Bone marrow (tissue), 2 donors: ENCODE results near the gene SOCS3.

Source experiments
- DNase-seq, 2 donors: peaks; one replicate each; lab custom pipeline; 2025; lab: John Stamatoyannopoulos, UW

Gene SOCS3

DNA sequence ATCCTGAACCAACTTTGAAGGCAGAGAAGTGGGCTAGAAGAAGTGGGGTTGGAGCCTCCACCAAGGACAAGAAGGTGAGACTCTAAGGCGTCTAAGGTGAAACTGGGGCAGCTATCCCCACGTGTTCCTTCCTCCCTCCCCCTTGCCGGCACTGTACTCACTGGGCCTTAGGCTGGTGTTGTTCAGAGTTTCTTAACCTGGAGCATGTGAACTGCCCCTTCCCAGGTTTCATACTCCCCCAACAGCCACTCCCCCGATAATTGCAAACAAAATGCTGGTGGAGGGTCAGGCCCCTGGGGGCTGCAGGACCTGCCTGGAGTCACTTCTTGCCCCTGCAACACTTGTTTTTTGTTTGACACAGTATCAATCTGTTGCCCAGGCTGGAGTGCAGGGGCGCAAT is 7.3 kb upstream of the SOCS3 start:
- no peak for DNase-seq

DNA sequence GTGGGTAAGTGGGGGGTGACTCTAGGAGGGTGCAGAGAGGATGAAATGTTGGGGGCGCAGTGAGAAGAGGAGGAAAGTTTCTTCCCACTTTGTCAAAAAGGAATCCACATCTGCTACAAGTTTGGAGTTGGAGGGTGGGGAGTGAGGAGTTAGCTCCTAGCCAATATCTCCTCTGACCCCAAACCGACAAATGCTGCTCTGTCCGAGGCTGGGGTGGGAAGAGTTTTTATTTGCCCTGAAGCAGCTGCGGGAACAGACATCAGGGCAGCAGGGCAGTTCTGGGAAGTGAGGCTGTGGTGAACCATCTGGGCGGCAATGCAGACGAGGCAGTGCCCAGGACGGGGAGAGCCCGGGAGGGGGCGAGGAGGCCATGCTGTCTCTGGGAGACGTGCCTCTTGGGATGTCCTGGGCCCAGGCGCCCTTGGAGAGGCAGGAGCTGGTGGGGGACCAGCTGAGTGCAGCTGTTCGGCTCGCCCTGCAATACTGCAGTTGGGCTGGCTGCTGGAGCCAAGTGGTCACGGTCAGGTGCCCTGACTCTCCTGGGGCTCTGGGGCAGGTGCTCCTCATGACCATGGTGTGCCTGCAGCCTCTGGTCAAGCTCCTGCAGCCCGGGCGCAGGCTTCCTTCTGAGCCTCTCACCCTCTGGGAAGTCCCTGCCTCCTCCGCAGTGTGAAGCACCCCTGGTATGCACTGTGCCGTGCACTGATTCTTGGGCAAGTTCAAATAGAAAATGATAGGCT is 6.4 kb upstream of the SOCS3 start:
- DNase-seq, result no peak

DNA sequence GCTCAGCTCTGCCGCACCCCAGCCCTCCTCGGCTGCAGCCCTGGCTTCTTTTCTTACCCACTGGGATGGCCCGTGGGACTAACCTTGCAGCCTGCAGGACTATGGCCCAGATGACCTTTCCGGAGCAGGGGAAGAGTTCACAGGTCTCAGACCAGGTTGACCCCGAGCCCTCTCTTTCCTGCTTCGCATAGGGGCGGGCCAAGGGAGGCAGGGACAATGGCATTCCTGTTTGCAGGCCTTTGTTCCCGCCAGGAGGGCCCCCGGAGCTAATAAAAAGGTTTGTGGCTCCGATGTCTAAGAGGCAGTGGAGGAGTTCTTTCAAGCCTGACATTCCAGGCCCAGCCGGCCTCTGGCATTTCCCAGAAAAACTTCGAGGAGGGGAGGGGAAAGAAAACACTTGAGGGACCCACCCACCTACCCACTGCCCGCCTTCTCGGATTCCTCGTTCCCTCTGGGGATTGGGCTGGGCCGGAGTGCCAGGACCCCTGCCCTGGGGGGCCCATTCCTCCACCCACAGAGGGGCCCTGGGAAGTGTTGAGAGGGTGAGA is 5.8 kb upstream of the SOCS3 start:
- no peak for DNase-seq

DNA sequence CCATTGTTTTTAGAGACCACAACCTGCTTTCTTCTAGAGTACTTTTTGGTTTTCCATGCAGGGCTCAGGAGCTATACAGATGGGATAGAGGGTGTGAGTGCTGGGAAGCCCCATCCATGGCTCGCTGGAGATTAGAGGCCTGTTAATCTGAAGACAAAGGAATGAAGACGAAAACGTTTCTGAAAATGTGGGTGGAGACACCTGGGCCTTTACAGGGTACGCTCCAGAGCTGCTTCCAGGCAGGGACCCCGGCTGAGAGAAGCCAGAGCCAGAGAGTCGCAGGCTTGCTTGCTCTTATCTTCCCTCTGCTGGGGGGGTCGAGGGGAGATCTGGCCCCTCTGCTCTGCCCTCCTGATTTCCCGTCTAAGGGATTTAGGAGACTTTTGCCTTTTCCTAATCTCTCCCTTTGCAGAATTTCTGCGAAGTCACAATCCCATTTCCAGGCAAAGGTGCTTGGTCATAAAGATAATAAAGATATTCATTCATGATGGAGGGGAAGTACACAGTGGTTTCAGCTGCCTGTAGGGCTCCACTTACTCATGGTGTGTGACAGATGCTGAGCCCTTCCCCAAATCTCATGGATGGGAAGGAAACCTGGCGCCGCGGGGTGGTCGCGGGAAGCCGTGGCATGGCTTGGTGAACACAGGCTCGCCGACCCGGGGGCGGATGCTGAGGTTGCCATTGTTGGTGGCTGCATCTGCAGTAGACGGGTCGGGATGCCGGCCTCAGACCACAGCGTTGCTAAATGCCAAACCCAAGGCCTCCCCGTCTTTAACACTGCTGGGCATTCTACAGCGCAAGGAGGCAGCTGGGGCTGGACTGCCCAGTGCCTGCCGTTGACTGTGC is 4.8 kb upstream of the SOCS3 start:
- DNase-seq, result peak in 1 of 2 donors; percentile 76

DNA sequence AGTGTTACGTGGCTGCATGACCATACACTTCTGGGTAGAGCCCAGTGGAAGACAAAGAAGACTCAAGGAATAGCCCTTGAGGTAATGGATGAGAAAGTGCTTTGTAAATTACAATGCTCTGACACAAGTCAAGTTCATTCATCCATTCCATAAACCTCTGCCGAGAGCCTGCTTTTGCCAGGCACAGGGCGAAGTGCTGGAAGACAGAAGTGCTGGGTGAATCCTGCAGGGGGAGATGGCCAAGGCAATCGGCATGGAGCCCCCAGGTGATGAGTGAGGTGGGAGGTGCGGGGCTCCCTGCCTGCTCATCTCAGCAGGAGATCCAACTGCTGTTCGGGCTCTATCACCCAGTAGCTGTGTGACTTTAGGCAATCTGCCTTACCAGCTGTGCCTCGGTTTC is 2.8 kb upstream of the SOCS3 start:
- no peak for DNase-seq

DNA sequence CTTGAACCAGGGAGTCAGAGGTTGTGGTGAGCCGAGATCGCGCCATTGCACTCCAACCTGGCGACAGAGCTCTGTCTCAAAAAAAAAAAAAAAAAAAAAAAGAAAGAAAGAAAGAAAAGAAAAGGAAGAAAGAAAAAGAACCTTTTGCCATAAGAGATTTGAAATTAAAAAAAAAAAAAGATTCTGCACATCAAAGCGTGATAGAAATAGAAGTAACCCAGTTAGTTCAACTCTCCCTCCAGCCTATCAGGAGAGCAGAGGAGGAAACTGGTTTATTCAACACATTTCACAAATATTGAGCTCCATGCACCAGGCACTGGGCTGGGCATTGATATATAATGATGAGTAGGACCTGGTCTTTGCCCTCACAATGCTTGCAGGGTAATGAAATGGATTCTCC is 2.4 kb upstream of the SOCS3 start:
- DNase-seq, result no peak

DNA sequence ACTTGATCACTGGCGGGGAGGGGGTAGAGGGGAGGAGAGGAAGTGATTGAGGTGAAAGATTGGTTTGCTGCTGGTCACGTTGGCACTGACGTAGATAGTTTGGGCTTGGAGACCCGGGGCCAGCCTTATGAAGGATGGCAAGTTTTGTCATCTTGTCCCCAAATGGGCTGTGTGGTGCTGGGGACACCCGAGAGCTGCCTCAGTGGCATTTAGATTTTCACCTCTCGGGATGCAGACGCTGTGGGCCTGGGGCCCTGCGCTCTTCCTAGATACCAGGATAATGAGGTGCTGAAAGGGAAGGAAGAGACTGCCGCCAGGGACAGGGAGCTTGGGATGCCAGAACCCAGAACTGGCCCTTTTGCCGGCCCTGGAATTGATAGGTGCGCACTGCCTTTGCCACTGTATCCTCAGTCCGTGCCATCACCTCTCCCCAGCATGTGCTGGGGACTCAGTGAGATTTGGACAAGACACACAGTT is 1.4 kb upstream of the SOCS3 start:
- no peak for DNase-seq

DNA sequence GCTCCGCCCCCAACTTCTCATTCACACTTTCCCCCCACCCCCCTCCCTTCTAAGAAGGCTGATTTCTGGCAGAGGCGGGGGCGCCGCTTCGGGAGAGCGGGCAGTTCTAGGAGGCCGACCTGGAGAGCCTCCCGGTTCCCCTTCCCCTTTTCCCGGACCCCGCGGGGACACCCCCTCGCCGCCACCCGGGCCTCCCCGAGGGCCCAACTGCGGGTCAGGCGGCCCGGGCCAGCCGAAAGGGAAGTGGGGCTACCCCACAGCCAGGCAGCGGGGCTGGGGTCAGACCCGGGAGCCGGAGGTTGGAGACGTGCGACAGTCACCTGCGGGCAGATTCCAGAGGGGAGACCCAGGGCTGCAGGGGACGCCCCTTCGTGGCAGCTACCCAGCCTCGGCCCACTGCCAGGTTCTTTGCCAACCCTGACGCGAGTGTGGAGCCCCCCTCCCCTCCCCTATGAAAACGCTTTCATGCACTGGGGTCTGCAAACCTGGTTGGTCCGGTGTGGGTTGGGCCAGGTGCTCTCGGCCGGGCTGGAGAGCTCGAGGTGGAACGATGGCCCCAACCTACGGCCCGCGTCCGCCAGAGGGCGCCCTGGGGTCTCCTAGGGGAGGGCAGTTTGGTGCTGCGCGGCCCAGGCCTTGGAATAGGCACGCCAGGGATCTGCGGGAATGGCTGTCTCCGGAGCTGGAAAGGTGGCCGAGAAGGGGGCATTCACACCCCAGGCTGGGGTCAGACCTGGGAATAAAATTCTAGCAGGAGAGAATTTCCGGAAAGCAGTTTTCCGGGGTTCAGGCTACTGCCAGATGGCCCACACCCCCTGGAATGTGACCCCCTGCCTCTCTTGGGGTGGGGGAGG is 721 bp upstream of the SOCS3 start:
- DNase-seq, result peak; percentile 57 to 96

DNA sequence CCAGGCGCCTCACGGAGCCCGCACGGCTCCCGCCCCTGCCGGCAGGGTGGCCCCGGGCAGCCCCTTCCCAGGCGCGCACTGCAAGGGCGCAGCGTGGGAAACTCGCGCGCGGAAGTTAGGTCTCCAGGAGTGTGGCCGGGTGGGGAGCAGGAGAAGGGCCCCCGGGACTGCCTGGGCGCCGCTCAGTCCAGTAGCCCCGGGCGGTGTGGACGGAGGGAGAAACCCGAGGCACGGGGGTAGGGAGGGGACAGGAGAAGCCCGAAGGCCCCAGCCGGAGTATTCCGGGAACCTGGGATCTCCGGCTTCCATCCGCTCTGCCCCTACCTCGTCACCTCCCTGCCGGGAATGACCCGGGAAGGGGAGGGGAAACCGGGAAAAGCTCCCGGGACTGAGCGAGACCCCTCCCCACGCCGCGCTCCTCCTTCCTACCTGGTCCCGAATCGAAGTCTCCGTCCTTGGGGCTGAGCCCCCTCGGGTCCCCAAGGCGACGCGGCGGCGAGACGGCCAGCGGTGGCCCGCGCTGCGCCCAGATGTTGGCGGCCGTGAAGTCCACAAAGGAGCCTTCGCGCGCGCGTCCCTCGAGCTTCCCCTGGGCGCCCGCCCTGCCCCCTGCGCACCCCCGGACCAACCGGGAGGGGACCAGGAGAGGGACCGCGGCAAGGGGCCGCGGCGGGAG is 418 bp downstream of the SOCS3 start:
- no peak for DNase-seq

DNA sequence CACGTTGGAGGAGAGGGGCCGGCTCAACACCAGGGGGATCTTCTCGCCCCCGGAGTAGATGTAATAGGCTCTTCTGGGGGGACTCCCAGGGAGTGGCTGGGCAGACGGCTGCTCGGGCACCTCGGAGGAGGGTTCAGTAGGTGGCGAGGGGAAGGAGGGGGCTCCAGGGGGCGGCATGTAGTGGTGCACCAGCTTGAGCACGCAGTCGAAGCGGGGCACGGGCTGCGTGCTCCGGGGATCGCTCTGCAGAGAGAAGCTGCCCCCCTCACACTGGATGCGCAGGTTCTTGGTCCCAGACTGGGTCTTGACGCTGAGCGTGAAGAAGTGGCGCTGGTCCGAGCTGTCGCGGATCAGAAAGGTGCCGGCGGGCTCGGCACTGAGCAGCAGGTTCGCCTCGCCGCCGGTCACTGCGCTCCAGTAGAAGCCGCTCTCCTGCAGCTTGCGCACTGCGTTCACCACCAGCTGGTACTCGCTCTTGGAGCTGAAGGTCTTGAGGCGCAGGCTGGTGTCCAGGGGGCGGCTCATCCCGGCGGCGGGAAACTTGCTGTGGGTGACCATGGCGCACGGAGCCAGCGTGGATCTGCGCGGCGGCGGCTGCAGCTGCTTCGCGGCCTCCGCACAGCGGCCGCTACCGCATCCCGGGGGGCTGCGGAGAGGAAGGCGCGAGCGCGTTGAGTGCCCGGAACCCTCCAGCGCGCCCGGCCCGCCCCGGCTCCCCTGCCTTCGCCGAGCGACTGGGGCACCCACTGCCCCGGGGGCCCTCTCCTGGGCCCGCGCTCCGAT is 1.1 kb downstream of the SOCS3 start:
- peak in 1 of 2 donors; percentile 69 for DNase-seq

DNA sequence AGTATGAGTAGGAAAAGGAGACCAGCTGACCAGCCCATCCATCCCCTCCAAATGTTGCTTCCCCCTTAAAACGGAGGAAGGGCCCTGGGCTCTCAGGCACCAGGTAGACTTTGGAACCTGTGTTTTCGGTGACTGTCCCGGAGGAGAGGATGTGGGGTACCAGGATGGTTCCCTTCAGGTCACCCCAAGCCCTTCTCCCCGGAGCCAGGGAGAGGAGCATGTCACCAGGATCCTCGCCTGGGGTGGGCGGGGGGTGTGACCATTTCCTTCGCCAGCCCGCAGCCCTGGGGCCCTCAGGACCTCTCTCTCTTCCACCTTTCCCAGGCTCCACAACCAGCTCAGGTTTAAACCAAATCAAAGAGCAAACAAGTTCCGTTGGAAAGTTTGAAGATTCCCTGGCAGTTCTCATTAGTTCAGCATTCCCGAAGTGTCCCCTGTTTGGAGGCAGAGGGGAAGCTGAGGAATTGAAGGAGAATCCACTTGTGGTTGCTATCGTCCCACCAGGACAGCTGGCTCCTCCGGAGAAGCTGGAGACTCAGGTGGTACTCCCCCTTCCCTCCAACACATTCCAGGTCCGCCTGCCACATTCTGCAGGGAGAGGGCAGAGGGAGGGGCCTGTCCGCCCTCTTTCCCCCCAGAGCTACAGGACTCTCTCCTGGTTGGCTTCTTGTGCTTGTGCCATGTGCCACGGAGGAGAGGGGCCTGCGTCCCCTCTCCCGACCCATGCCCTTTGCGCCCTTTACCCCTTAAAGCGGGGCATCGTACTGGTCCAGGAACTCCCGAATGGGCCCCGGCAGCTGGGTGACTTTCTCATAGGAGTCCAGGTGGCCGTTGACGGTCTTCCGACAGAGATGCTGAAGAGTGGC is 2.0 kb downstream of the SOCS3 start:
- no peak for DNase-seq

DNA sequence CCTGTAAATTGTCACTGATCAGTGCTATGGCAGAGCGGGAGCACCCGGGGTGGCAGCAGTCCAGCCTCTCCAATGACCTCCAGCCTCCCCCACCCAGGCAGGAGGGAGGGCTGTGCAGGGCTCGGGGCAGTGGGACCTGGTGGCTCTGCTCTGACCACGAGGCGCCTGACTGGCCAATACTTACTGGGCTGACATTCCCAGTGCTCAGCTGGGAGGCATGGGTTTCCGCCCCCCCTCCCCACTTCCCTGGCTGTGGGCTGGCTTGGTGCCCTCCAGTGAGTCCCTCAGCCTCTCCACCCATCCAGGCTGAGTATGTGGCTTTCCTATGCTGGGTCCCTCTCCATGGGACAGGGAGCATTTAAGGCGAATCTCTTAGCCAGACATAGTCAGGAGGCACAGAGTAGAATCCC is 2.7 kb downstream of the SOCS3 start:
- DNase-seq, result no peak

DNA sequence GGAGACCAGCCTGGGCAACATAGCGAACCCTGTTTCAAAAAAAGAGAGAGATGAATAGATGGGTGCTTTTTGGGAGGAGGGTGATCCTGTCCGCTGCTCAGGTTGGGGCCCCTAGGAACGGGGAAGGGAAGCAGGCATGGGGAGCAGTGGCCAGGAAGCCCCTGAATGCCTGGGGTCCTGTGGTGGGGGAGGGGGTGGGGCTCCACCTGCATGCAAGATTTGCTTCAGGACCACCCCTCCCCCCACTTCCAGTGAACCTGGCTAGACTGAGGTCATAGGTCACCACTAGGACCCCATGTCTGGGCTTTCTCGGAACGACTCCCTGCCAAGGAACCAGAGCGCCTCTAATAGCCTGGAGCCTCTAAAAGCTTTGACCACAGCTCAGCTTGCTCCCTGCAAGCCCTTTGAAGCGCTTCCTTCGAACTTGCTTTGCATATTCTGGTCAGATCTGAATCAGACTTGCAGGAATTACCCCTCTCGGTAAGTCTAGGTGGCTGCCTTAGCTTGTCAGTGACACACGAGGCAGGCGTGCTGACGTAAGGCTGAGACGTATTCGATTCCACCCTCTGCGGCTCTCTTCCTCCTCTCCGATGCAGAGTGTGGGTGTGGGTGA is 3.7 kb downstream of the SOCS3 start:
- DNase-seq, result peak; percentile 11 to 23

DNA sequence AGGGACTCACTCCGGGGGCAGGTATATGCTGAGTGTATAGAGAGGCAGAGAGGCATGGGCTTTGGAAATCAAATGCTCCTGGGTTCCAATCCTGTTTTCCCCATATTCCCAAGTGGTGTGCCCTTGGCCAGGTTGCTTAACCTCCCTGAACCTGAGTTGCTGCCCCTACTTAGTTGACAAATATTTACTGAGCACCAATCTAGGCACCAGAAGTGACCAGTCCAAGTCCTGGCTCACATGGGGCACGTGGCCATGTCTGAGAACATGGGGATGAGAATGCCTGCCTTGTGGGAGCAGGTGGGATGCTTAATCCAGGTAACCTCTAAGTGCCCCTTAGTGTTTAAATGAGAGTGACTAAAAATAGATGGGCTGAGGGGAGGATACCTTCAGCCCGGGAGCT is 4.2 kb downstream of the SOCS3 start:
- no peak for DNase-seq

DNA sequence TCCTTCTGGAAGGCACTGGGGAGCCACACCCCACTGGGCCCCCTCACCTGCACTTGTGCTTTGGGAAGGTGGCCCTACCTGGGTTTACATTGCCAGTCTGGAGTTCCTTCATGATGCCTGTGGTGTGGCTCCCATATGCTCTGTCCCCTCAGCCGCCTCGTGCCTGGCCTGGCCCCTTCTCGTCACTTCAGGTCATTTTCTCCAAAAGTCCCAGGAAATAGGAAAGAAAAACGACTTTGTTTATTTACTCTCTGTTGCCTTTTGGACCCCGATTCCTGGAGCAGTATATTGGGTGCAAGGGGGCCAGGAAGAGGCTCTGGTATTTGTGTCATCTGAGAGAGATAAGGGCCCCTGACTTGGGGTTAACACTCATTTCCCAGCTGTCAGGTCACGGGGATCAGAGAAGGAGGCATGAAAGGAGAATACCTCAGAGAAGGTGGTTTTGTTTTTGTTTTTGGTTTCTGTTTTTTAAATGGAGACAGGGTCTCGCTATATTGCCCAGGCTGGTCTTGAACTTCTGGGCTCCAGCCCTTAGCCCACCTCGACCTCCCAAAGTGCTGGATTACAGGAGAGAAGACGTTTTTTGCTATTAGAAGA is 4.7 kb downstream of the SOCS3 start:
- DNase-seq, result no peak

DNA sequence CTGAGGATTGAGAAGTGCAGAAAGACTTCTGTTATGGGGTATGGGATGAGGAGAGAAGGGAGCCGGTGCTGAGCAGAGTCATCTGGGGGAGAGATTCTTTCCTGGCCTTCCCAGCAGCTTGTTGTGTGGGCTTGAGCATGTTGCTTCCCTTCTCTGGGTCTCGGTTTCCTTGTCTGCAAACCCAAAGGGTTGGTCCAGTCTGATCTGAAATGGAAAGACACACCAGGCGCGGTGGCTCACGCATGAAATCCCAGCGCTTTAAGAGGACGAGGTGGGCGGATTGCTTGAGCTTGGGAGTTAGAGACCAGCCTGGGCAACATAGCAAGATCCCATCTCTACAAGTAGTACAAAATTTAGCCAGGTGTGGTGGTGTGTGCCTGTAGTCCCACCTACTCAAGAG is 6.0 kb downstream of the SOCS3 start:
- DNase-seq, result no peak

DNA sequence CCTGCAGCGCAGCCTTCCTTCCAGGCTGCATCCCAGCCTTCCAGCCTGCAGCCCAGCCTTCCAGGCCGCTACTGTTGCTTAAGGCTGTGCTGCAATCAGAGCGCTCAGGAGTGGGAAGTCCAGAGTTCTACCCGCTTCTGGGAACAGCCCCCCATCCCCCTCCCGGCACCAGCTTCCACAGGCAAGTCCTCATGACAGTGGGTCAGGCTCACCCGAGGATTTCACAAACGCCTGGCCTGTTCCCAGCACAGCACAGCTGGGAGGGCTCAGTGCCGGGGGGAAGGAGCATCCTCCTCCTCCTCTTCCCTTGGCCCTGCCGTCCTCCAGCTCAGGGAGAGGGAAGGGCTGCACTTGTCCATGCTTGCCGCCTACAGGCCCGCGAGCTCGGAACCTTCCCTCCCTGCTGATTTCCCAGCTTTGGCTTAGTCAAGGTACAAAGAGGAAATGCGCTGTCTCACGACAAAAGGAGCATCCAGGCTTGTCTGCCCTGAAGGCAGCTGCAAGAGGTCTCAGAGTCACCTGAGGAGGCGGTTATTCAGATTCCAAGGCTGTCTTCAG is 8.3 kb downstream of the SOCS3 start:
- DNase-seq, result no peak

DNA sequence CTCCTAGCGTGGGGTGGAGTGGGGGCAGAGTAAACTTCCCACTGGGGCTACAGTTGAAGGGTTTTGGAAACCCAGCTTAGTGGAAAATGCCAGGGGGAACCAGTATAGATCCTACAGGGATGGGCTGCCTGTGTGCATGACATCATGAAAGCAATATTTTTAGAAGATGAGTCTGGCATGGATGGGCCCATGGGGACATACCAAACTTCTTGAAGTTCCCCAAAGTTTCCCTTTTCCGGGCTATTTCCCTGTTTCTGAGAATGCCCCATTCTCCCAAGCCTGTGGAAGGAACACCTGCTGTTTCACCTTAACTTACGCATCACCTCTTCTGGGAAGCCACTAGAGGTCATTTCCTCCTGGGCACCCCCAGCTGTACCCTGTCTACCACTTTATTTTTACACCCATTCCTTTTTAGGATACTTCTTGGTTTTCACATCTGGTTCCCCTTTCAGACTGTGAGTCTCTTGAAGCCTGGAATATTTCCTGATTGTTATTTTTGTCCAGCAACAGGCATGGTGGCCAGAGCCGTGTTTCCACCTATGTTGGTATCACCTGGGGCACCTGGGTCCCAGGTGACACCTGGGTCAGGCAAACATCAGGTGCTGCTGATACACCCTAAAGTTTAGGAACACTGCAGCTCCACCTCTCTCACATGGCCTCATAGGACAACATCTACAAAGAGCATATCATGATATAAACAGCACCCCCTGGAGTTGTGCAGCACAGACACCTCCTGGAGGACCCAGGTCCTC is 9.8 kb downstream of the SOCS3 start:
- no peak for DNase-seq
